IPS-NIHi7 (cell line): ENCODE measurements around the gene RADIL.
"Not testable (repeated sequence)": the region's sequence is repeated elsewhere in the genome, so short reads cannot be mapped to it uniquely, and the experiment has no call there.

ENCODE experiments used
- DNase-seq: peaks from one replicate; pipeline ENCODE4 v3.0.0; 2012; ENCODE audit warnings: mixed read lengths; ENCODE audit errors: extremely low spot score

The RADIL gene

DNA sequence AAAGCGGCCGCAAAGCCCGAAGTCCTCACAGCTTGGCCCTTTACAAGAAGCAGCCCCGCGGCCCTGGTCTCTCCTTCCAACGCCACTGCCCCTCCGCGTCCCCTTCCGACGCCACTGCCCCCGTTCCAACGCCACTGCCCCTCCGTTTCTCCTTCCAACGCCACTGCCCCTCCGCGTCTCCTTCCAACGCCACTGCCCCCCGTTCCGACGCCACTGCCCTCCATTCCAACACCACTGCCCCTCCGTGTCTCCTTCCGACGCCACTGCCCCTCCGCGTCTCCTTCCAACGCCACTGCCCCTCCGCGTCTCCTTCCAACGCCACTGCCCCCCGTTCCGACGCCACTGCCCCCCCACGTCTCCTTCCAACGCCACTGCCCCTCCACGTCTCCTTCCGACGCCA is 75.0 kb downstream of the RADIL start:
- DNase-seq, result no peak

DNA sequence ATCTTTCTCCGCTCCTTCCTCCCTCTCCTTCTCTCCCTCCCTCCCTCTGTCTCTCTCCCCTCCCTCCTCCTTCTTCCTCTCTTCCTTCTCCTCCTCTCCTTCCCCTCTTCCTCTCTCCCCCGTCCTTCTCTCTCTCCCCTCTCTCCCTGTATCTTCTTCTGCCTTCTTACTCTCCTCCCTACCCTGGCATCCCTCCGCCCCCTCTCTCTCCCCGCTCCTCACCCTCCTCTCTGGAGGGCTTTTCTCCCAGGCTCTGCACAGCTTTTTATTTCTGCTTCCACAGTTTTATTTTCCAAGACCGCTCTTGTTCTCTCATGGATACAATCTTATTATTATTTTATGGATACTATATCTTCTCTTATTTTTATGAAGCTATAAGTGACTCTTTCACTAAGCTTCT is 75.5 kb downstream of the RADIL start:
- no peak for DNase-seq

GRCh38 chr7:4807598-4808016 is 75.9 kb downstream of the RADIL start:
- DNase-seq, result no peak

DNA sequence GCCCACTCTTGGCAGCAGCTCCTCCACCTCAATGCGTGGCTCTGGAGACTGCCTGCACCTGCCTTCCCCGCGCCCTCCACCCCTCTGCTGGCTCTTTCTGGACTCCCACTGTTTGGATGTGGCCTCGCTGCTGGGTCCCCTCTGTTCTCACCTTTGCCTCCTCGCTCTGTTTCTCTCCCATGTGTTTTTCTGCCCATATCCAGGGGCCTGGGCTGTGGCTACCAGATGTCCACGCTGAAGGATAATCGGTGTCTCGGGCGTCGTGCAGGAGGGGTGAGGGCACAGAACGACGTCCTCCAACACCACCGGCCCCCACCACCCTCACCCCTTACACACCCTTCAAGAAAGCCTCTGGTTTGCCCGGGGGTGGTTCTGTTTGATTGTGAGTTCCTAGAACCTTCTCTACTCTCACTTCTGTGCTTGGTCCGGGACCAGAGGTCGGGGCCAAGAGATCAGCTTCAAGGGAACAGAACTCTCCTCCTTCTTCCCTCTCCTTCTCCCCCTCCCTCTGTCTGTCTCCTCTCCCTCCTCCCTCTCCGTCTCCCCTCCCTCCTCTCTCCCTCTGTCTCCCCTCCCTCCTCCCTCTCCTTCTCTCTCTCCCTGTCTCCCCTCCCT is 76.4 kb downstream of the RADIL start:
- DNase-seq, result no peak

- DNase-seq, result no peak
Measured at GRCh38 chr7:4805984-4806300, 77.6 kb downstream of the RADIL start.

- DNase-seq, result no peak
Measured at GRCh38 chr7:4805110-4805983, 78.2 kb downstream of the RADIL start.

DNA sequence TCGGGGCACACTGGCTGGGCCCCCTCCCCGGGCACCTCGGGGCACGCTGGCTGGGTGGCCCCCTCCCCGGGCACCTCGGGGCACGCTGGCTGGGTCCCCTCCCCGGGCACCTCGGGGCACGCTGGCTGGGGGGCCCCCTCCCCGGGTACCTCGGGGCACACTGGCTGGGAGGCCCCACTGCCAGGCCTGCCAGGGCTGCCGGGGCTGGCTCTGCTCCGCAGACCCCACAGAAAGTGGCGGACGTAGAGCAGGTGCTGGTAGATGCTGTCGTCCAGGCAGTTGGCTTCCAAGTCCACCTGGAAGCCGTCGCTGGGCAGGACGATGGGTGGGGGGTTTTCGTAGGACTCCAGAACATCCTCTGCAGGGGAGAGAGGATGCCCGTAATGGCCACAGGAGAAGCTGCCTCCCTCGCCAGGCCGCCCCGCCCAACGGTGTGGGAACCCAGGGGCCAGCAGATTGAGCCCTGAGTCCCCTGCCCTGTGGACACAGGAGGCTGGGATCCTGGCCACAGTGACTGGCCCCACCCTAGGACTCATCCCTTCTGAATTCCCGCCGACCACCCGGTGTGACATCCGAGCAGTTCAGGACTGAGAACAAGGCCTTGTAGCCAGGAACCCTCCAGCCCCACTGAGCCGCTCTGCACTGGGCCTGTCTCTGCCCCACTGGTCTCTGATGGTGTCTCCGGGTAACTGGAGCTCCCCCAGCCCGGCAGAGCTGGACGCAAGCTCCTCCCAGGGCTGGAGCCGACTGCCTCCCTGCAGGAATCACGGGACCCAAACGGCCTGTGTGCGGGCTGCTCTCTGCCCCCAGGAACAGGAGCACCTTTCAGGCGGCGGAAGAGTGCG is 79.9 kb downstream of the RADIL start:
- peak; percentile 64 for DNase-seq

GRCh38 chr7:4802577-4802976 is 80.9 kb downstream of the RADIL start:
- DNase-seq, result not testable (repeated sequence)

DNA sequence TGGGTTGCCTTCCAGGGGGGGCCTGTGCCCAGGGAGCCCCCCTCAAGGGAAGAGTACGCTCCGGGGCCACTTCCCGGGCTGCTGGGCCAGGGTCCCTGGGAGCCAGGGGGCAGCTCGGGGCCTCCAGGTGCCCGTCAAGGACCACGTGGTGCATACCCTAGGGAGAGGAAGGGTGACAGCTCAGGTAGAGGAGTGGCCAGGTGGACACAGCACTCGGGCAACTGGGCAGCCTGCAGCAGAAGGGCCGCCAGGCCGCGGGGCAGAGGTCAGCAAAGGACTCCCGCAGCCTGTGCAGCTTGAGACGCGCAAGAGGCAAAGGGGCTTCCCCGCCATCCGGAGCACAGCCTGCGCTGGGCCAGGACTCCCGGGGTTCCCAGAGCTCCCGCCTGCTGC is 81.7 kb downstream of the RADIL start:
- DNase-seq, result no peak

DNA sequence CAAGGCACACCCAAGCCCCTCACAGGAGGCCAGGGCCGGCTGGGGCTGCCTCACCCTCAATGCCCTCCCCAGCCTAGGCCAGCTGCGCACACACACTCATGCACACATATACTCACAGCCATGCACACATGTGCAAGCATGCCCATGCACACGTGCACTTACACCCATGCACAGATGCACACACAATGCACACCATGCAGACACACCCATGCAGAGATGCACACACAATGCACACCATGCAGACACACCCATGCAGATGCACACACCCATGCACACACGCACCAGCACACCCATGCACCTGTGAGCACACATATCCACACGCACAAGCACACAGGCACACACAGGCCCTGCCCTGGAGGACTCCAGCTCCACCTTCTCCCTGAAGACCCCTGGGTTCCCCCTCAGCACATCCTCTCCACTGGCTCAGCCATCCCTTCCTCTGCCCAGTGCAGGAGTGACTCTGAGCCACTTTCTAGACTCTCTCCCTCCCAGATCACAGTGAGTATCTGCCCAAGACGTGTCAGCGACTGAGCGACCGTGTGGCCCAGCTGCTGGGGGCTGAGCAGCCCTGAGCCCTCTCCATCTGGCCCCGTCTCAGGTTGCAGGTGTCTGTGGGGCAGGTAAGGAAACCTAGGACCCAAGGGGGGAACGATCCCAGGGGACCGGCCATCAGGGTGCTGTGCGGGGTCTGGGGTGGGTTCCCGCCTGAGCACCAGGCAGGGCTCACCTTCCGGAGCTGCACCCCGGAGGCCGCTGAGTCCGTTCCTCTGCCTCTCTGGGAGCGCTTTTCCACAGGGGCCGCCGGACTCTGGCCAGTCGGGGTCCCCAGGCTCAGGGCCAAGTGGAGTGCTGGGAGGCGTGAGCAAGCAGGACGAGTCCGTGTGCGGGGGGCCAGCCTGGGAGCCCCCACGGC is 82.3 kb downstream of the RADIL start:
- no peak for DNase-seq

DNA sequence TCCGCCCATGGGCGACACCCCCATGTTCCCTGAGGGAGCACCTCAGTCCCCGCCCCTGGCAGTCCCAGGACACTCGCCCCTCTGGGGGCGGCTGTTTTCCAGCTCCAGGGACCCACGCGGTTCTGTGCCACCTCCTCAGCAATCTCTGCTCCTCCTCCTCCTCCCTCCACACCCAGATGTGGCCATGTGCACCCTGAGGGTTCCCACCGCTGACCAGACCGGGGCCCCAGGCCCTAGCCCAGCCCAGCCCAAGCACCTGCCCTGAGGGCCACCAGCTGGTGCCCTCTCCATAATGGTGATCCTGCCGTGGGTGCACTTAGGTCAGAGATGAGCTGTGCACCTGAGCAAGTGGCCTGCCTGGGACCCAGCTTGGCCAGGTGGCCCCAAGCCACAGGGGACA is 83.0 kb downstream of the RADIL start:
- no peak for DNase-seq

DNA sequence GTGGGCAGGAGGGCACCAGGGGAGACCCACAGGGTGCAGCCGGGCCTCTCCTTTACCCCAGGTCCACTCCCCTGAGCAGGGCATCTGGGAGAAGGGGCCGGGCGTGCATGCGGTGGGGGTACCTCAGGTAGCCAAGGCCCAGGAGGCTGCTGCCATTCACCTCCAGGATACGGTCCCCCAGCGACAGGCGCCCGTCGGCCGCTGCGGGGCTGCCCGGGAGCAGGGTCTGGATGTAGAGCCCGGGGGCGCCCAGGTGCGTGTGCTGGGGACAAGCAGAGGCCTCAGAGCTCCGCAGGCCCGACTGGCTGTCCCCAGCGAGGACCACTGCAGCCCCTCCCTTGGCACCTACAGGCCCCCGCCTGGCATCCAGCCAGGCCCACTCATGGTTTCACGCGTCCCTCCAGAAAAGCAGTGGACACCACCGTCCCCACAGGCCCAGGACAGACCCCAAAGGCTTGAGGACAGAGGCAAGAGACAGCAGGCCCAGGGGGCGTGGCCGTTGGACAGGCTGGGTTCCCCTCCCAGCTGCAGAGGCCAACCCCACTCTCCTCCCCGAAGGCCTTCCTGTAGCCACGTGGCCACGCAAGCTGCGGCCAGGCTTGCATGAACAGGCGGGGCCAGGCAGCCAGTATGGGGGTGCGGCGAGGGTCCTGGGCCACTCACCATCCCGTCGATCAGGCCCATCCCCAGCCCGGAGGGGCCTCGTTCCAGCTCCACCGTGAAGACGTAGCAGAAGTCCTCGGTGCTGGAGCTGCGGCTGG is 83.8 kb downstream of the RADIL start:
- DNase-seq, result no peak

DNA sequence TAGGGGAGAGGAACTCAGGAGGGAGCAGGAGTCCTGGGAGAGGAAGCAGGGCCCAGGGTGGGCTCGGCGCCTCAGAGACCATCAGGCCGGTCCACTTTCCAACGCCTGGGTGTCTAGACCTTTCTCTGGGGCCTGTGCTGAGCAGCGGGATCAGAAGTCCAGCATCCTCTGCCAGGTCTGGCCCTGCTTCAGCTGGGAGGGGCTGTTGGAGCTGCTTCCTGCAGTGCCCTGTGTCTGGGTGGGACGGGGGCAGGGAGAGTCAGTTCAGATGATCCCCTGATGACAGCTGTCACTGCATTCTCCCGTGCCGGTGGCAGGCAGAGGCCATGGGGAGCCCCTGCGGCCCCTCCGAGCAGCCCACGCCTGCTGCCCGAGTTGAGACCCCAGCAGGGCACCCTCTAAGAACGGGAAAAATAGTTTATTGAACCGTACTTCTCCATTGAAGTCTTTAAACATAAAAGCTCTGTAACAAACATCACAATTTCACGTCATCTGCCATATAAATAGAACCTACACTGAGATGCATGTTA is 84.7 kb downstream of the RADIL start:
- DNase-seq, result no peak

DNA sequence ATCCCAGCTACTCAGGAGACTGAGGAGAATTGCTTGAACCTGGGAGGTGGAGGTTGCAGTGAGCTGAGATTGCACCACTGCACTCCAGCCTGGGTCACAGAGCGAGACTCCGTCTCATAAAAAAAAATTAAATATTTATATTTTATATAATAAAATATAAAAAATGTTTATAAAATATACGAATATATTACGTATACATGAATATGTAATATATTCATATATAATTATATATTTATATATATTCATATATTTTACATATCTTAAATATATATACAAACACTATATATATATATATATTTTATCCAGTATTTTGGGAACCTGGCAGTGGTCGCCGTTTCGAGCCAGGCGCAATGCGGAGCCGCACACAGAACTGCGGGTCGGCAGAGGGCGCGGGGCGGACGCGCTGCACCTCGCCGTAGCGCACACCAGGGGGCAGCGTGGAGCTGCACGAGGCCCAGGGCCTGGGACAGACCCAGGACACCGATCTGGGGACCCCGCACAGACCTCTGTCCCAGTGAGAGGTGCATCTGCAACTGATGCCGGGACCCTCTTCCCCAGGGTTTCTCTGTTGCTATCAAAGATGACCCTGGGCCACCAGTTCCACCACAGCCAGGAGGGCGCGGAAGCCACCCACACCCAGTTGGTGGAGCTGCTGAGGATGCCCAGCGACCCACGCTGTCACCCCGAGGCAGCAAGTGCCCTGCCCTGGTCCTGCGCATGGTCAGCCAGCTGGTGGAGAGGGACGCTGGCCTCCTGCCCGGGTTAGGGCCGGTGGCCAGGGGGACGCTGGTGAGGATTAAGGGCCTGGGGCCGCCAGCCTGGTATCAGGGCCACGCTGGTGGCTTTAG is 85.4 kb downstream of the RADIL start:
- peak; percentile 92 for DNase-seq

DNA sequence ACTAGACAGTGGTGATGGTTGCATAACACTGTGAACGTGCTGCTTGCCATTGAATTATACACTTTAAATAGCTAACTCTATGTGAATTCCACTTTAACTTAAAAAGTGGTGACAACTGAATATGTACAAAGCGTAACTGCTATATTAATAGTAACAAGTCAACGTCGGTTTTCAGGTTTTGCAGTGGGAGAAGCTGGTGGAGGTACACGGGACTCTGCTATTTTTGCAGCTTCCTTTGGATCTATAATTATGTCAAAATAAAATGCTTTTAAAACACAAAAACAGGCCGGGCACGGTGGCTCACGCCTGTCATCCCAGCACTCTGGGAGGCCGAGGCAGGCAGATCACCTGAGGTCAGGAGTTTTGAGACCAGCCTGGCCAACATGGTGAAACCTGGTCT is 87.1 kb downstream of the RADIL start:
- DNase-seq, result no peak

DNA sequence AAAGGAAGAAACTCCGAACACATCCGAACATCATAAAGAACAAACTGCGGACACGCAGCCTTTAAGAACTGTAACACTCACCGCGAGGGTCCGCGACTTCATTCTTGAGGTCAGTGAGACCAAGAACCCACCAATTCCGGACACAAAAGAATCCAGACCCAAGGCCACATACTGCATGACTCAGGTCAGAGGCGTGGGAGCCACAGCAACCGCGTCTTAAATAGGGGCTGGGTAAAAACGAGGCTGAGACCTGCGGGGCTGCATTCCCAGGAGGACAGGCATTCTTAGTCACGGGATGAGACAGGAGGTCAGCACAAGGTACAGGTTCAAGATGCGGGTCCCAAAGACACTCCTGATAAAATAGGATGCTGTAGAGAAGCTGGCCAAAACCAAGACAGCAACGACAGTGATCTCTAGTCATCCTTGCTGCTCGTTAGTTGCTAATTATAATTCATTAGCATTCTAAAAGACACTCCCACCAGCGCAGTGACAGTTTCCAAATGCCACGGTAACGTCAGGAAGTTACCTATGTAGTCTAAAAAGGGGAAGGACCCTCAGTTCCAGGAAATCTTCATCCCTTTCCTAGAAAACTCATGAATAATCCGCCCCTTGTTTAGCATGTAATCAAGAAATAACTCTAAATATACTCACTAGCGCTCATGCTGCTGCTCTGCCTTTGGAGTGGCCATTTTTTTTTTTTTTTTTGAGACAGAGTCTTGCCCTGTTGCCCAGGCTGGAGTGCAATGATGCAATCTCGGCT is 88.7 kb downstream of the RADIL start:
- DNase-seq, result no peak

GRCh38 chr7:4794171-4794570 is 89.3 kb downstream of the RADIL start:
- DNase-seq, result not testable (repeated sequence)

- not testable (repeated sequence) for DNase-seq
Measured at GRCh38 chr7:4793385-4793993, 90.0 kb downstream of the RADIL start.
